NCI-H2029 (cell line): ENCODE measurements around the gene EIF4B.
"Not testable (repeated sequence)": the region's sequence is repeated elsewhere in the genome, so short reads cannot be mapped to it uniquely, and the experiment has no call there.

Experiments
- DNase-seq: peaks from one replicate; lab custom pipeline; 2025; lab: John Stamatoyannopoulos, UW

EIF4B gene, protein sequence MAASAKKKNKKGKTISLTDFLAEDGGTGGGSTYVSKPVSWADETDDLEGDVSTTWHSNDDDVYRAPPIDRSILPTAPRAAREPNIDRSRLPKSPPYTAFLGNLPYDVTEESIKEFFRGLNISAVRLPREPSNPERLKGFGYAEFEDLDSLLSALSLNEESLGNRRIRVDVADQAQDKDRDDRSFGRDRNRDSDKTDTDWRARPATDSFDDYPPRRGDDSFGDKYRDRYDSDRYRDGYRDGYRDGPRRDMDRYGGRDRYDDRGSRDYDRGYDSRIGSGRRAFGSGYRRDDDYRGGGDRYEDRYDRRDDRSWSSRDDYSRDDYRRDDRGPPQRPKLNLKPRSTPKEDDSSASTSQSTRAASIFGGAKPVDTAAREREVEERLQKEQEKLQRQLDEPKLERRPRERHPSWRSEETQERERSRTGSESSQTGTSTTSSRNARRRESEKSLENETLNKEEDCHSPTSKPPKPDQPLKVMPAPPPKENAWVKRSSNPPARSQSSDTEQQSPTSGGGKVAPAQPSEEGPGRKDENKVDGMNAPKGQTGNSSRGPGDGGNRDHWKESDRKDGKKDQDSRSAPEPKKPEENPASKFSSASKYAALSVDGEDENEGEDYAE

DNA sequence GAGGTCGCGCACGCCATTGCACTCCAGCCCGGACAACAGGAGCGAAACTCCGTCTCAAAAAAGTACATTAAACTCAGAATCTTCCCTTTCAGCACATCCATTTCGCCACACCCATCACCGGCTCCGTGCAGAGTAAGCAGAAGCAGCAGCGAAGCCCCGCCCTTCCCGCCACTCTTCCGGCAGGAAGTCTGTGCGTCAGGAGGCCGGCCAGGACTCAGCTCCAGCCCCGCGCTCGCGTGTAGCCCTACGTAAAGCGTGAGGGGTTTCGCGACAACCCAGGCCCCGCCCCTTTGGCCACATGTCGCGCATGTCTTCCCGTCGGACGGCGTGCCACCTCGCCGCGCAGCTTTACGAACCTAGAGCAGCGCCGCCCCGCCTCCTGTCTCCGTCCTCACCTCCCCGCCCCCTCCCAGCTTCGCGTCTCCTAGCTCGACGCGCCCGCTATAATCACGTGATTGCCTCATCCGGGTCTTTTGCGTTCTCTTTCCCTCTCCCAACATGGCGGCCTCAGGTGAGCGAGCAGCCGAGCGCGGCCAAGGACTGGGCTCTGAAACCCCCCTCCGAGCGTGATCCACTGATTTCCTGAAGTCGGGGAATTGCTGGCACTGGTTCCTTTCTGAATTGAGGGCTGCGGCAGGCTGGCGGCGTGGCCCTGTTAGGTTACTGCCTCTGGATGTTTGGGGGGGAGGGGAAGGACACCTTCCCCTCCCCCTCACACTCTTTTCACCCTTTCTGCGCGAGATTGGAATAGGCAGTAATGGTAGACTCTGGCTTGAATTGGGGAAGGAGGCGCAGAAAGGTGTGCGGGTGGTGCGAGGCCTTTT, at the start of gene EIF4B:
Gene EIF4B, plus strand, starts transcription at position 471 of the 824 bp plus-strand sequence. Its CDS starts 28 bp downstream, at position 499.
- peak; percentile 100 for DNase-seq

DNA sequence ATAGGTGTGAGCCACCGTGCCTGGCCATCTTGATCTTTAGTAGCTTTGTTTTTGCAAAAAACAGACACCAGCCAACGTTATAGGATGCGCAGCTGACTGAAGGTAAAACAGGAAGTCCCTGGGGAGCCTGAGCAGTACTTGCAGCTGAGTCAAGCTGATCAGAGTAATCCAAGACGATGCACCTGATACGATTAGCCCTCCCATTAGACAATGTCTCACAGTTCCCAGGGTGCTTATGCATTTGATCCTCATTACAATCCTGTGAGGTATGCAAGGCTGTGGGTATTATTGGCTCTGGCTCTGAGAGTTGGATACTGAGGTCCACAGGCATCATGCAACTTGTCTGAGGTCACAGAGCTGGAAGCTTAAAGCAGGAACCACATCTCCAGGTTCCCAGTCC, 49.3 kb upstream of the EIF4B start:
- peak; percentile 44 for DNase-seq

DNA sequence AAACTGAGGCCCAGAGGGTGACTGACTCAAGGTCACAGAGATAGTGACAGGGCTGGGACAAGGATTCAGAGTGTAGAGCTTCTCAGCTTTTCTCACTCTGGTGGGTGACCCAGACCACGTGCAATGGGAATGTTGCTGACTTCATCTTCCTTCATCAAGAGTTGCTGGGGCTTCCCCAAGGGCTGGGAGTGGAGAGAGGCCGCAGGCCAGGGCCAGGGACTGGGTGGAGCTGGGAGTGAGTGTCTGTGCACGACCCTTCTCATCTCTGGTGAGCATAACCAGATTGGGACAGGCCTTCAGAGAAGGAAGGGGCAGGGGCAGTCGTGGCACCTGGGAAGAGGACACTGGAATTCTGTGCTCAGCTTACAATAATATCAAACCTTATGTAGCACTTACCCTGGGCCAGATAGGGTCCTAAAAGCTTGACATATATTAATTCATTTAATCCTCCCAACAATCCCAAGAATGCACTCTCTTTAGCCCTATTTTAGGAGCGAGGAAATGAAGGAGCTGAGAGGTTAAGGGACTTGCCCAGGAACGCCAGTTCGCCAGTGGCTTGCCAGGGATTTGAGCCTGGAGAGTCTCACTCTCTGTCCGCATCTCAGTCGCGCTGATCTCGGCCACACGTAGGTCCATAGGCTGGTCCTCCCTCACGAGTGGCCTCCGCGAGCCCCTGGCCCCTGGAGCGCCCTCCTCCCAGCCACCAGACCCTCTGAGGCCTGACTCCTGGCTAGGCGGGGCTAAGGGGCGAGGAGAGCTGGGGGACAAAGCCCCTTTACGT, 41.5 kb upstream of the EIF4B start:
- no peak for DNase-seq

DNA sequence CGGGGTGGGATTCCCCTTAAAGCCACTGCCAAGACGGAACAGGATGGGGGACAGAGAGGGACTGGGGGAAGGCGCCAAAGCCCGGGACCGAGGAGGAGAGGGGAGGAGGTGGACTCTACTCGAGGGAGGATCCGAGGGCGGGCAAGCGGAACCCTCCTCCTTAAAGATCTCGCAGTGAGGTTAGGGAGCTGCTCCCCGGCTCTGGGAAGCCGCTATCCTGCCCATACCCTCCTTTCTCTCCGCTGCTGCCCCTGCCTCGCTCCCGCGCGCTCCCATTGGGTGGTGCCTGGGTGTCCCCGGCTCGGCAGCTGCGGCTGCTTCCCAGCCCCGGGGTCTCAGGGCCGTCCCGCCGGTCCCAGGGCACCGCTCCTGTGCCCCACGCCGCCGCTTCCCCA, 40.9 kb upstream of the EIF4B start:
- DNase-seq: no peak

DNA sequence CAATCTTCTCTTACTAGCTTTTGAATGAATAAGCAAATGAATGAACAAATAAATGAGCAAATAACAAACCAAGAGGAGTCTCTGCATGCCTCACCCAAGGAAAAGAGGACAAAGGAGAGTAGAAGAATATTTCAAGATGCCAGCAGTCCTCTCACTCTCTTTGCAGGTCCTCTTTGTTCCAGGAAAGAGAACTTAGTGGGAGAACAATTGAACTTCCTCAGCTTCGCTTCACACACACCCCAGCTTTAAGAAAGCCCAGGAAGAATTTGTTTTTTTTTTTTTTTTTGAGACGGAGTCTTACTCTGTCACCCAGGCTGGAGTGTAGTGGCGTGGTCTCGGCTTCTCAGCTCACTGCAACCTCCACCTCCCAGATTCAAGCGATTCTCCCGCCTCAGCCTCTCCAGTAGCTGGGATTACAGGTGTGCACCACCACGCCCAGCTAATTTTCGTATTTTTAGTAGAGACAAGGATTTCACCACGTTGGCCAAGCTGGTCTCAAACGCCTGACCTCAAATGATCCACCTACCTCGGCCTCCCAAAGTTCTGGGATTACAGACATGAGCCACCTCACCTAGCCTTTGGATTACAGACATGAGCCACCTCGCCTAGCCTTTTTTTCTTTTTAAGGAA, 37.0 kb upstream of the EIF4B start:
- no peak for DNase-seq

DNA sequence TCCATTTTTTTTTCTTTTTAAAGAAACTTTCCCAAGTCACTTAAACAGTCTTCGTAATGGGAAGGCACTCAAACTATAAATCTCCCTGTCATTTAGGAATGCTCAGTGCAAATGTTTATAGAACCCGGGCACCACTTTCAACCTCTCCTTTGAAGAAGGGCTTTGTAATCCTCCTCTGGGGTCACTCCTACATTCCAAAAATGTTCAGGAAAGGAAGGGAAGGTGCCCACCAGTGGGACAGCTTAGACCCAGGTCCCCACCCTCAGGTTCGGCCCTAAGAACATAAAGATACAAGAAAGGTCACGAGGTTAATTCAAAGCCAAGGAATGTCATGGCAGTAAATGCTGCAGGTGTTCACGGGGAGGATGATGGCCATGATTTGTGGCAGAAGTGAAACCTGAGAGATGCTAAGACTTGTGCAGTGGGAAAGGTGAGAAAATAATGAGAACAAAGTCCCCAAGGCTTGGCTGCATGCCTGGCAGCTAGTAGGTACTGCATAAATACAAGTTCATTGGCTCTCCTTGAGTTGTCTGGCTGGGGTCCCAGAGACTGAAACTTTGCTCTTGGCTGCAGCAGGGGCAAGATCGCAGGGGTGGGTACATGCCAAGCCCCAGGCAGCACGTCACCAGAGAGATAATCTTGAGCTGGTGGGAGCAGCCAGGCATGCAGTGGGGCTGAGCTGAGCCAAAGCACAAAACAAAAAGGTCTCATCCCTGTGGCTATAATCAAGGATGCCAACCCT, 36.3 kb upstream of the EIF4B start:
- DNase-seq: peak; percentile 29

DNA sequence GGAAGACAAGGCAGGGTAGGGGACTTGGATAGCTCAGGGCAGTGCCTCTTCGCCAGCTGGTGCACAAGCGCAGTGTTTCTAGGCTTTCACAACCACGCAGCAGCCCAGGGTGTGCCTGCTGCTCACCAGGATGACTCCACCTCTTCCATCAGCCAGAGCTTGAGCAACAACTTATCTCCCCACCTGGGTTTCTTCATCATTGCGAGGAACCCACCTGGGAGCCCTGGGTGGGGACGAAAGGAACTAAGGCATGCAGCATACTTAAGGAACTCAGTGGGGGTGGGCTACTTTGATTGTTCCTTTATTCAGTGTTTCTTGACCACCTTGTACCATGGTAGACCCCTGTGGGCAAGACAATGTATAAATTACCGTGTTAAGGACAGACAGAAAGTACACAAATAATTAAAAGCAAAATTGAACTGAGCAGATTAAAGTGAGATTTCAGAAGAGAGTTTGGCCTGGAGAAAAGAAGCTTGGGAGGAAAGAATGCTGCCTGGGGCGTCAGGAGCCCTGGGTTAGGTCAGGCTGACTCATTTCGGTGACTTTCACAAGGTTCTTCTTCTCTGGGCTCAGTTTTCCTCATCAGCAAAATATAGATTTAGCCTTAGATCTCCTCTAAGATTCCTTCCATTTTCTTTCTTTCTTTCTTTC, 34.5 kb upstream of the EIF4B start:
- no peak for DNase-seq

DNA sequence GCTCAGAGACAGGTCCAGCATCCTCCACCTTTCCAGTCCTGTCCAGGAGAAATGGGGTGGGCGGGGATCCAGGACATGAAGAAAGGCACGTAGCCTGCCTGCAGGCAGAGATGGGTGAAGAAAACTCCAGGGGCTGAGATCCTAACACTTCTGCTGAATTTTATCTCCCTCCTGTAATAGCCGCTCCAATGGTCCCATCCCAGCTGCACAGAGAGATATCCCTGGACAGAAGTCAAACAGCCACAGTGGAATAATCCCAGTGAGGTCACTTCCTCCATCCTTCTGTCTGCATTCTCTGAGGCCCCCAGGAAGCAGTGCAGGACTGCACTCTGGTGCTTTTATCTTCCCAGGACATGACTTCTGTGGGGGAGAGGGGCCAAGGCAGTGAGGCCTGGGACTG, 31.1 kb upstream of the EIF4B start:
- no peak for DNase-seq

DNA sequence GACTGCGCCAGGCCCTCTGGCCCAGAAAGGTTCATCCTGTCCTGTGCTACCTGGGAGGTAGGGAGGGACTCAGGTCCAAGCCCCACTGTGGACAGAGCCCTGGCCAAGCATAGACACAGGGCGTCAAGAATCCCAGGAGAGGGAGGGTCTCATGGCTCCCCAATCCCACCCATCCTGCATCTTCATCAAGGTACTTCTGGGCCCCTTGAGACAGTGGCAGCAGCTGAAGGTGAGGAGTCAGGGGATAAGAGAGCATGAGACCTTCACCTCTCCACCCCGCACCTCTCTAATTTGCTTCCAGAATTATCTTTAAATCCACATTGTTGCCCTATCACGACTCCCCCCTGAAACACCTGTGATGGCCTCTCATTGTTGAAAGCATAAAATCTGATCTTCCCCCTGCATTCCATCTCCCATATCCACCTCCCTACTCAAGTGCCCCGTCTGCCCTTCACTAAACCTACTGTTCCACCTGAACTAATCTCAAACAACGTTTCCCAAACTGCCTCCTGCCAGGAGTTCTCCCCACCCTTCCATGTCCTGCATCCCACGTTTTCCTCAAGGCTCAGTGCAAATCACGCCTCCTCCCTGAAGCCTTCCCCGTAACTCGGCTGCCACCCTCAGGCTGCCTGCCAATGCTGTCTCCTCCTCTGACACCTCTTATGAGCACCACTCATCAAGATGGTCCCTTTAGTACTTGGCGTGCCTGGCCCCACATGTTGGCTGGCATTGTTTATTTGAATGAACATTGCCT, 30.3 kb upstream of the EIF4B start:
- DNase-seq: peak; percentile 81

DNA sequence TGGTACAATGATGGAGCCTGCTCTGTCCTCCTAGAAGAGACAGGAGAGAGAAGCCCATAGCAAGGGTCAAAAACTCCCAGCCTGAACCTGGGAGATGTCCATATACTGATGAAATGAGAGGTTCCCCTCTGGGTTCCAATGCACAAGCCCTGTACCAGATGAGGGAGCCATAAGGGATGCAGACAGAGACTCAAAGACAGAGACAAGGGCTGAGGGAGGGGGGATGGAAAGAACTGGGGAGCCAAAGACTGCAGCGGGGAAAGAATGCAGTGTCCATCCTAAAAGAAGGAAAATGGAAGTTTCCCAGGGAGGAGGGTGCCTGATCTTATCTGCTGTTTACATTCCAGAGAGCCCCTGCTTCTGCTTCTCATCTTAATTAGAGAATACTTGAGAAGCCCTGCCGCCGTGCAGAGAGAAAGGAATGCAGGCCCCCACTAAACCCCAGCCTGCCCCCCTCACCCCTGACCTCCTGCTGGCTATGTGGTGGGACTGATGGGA, 29.6 kb upstream of the EIF4B start:
- no peak for DNase-seq

DNA sequence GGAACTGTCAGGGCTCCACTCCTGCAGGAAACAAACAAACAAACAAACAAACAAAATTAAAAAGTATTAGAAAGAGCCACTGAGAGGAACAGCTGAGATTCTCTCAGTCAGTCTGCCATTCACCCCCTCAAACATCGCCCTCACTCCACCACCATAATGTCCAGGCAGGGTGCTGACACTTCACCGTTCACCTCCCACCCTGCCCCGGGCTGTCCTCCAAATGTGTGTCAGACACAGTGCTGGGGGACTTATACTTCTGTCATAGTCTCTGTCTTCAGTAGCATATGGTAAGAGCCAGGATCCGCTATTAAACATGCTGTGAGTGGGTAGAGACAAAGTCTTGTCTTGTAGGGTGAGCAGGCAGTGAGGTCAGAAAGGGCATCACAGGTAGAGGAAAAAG, 29.1 kb upstream of the EIF4B start:
- no peak for DNase-seq

DNA sequence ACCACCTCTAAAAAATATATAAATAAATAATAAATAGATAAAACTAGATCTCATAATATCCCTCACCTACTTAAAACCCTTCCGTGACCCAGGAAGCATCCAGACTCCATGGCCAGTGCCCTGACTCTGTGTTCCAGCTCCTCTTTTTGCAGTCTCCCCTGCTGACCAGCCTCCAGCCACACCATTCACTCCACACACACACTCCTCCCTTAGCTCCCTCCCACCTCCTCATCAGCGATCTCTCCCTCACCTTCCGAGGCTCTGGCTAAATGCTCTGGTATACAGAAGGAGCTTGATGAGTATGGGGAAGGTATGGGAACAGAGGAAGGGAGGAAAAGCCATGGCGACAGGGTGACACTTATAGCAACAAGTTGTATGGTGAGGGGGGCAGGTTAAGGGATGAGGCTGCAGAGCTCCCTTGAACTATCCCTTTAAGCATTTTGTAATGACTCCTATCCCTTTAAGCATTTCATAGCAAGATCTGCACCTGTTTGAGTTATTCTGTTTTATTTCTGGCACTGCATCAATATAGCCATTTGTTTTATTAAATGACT, 26.1 kb upstream of the EIF4B start:
- DNase-seq: no peak

DNA sequence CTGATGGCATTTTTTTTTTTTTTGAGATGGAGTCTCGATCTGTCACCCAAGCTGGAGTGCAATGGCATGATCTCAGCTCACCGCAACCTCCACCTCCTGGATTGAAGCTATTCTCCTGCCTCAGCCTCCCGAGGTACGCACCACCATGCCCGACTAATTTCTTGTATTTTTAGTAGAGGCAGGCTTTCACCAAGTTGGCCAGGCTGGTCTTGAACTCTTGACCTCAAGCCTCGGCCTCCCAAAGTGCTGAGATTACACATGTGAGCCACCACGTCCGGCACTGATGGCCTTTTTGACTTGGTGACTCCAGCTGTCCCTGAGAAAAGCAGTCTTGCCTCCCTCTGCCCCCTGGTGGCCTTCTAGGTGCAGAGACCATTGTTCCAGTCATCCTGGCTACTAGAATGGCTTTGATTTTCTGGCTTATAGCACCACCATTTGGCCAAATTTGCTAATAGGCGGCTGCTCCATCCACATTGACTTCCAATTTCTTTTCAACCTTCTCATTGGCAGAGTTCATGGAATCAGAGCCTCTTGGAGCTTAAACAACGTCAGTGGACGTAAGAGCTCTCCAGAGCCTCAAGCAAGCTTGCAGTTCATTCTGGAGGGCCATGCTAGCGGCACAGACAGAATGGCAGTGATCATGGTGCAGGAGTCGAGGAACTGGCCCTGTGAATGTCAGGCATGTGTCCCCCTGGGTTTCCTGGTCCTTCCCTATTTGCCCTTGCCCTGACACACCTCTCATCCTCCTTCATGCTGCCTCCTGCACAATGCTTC, 25.4 kb upstream of the EIF4B start:
- DNase-seq: peak; percentile 89

DNA sequence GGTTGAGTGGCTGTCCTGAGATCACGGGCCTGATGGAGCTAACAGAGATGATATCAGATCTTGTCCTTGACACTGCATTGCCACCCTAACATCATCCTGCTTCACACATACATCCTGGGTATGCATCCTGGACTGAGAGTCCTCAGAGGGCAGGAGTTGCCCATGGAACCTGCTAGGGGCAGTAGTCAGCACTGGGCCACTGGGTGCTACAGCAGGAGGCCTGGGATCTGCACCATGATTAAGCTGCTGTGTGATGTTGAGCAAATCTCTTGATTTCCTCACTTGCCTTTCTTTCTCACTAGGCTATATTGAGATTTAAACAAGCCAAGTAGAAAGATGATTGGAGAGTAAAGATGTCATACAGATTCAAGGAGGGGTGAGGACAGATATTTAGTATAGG, 22.1 kb upstream of the EIF4B start:
- no peak for DNase-seq

DNA sequence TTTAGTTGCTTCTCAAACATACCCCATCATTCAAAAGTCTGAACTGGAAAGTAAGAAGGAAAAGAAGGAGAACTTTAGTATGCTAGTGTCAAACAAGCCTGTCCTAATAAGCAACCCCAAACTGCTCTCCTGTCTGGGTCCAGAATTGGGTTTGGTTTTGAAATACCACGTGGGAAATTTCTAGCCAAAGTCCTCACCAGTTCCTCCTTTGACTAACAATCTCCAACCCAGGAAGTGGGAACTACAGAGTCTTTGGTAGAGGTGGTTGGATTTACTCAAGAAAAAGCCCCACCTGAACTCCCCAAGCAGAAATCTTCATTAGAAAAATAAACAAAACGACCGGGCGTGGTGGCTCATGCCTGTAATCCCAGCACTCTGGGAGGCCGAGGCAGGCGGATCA, 17.4 kb upstream of the EIF4B start:
- DNase-seq: no peak

DNA sequence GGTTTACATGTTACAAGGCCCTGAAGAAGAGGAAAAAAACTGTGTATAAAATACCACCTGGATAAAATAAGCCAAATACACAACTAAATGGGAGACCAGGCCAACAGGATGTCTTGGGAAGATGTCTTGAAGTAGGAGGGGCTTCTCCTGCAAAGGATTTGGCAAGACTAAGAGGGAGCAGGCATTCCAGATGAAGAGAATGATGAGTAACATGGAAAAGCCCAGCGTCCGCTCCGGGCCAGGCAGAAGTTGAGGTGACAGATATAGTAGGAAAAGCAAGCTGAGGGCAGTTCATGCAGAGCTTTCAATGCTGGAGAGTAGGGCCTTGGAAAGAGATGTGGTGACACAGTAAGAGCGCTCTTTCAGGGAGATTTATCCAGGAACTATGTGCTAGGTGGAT, 16.1 kb upstream of the EIF4B start:
- DNase-seq: no peak

DNA sequence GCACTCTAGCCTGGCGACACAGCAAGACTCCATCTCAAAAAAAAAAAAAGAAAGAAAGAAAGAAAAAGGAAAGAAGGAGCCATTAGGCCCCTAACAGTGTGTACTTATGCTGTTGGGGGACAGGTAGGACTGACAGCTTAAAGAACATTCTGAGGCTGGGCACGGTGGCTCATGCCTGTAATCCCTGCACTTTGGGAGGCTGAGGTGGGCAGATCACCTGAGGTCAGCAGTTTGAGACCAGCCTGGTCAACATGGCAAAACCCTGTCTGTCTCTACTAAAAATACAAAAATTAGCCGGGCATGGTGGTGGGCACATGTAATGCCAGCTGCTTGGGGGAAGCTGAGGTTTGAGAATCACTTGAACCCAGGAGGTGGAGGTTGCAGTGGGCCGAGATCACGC, 14.0 kb upstream of the EIF4B start:
- not testable (repeated sequence) for DNase-seq
